Transverse colon (tissue), 4 donors: ENCODE data around the gene GRPR. TPM values are rescaled to one million over a fixed set of nuclear protein-coding genes. Genes with fewer than 3 reads are reported as not detected.

Source experiments
- DNase-seq: peaks from one replicate; pipeline ENCODE4 v3.0.0-alpha.2; 2019
- H3K27ac ChIP-seq, 4 donors: fragments of 200-600 bp; sonication (generic); 2 replicates each; pipeline ENCODE4 v1.5.1; 2016 to 2018; ENCODE audit warnings: inconsistent platforms in 4 of 4
- H3K27me3 ChIP-seq: fragments of 200-600 bp; sonication (generic); 2 replicates; pipeline ENCODE4 v1.5.1; 2017; ENCODE audit warnings: inconsistent platforms
- H3K36me3 ChIP-seq, 4 donors: fragments of 200-600 bp; sonication (generic); 2 replicates each; pipeline ENCODE4 v1.5.1; 2017 to 2019; ENCODE audit warnings: inconsistent platforms in 4 of 4
- H3K4me1 ChIP-seq, 4 donors: fragments of 200-600 bp; sonication (generic); 2 replicates each; pipeline ENCODE4 v1.5.1; 2017 to 2020; ENCODE audit warnings: inconsistent platforms in 4 of 4
- H3K4me3 ChIP-seq, 4 donors: fragments of 200-600 bp; sonication (generic); 1 replicate in 1 of 4; 2 replicates in 3 of 4; pipeline versions ENCODE4 v1.5.1 to v1.6.1; 2017 to 2019; ENCODE audit warnings: inconsistent platforms in 4 of 4
- H3K9me3 ChIP-seq, 2 donors: fragments of 200-600 bp; sonication (generic); 2 replicates each; pipeline ENCODE4 v1.5.1; 2017 to 2019; ENCODE audit warnings: inconsistent platforms in 2 of 2
- CTCF ChIP-seq, 5 experiments: fragments of 200-600 bp in 3 of 5; fragments of 450-650 bp in 2 of 5; sonication (generic) in 3 of 5; IDR thresholded peaks; 1 replicate in 2 of 5; 2 replicates in 3 of 5; pipeline ENCODE4 v1.5.1; 2016 to 2017; ENCODE audit warnings: antibody characterized with exemption in 5 of 5, inconsistent platforms in 3 of 5, mild to moderate bottlenecking in 2 of 5, moderate library complexity in 1 of 5
- EP300 ChIP-seq: sonication (generic); formaldehyde crosslinking; IDR thresholded peaks from one replicate; pipeline ENCODE4 v1.6.1; 2017; ENCODE audit warnings: antibody characterized with exemption, low read depth
- POLR2A ChIP-seq: fragments of 450-650 bp; IDR thresholded peaks from one replicate; pipeline ENCODE4 v1.6.1; 2016; ENCODE audit warnings: antibody characterized with exemption, mild to moderate bottlenecking, moderate library complexity
- POLR2AphosphoS5 ChIP-seq, 3 donors: sonication (generic); formaldehyde crosslinking; IDR thresholded peaks; one replicate each; pipeline ENCODE4 v1.6.1; 2016; ENCODE audit warnings: antibody characterized with exemption in 3 of 3
- WGBS, 2 donors: methylation state at CpG; one replicate each; pipeline ENCODE4 v1.1.5; 2018; ENCODE audit warnings: low coverage in 1 of 2; 5-methylcytosine and 5-hydroxymethylcytosine counted together
- in situ Hi-C, 4 donors: fragments of 200-750 bp; cut with MboI; loops; one replicate each; pipeline versions ENCODE4 v1.15.0 to v1.15.1; 2017; ENCODE audit warnings: low sequenced_read_pairs in 3 of 4, low pct_ligation_motif_present in 1 of 4, low pct_unique_long_range_greater_than_20kb in 1 of 4
- intact Hi-C: fragments of 100-400 bp; cut with DNase I; formaldehyde crosslinking; loops from one replicate; pipeline ENCODE4 v1.15.1; 2023; ENCODE audit warnings: low total_unique reads
- total RNA-seq, 4 donors: library from RNA; depleted of rRNA; stranded (reverse); fragments of >200 nt; gene quantifications; one replicate each; pipeline ENCODE4 v1.1.0, GENCODE V29; 2016

The GRPR gene
- total RNA-seq, 4 donors from 2014 or later = 0.16 to 0.96 TPM; not detected in 2

- TF ChIP-seq POLR2A = no peak
- no peak for TF ChIP-seq CTCF (IDR thresholded peaks at IDR 0.05)
- no peak for TF ChIP-seq EP300
- TF ChIP-seq POLR2AphosphoS5 (IDR thresholded peaks at IDR 0.05) = no peak
- Histone ChIP-seq H3K4me1 (no peaks in the 10 kb centered on the region), H3K4me3 (no peak overlapping the region), H3K27ac (no peak overlapping the region), H3K9me3 (no peaks in the 10 kb centered on the region), H3K36me3 (no peaks in the 10 kb centered on the region), H3K27me3 (no peaks in the 10 kb centered on the region)
- WGBS, 2 donors = 86% methylated on average over 2 of the region's 2 CpGs; no CpG with 5 or more reads in 1 of the 2 donors
- DNase-seq = no peak
- in situ Hi-C loops = loop anchor here in 1 of 4 donors (25.0 kb wide), 1 partner anchor 101 kb away; no protein-coding TSS in a partner anchor
- intact Hi-C loops = no loop called here
Observed at GRCh38 chrX:16136080-16136479, 12.7 kb downstream of the GRPR start.

- Histone ChIP-seq H3K4me1 (no peaks in the 10 kb centered on the region), H3K9me3 (no peaks in the 10 kb centered on the region), H3K4me3 (no peak overlapping the region), H3K36me3 (no peaks in the 10 kb centered on the region), H3K27ac (no peak overlapping the region), H3K27me3 (no peaks in the 10 kb centered on the region)
- in situ Hi-C loops = loop anchor here in 1 of 4 donors (25.0 kb wide), 1 partner anchor 100 kb away; no protein-coding TSS in a partner anchor
- DNase-seq = no peak
- intact Hi-C loops = no loop called here
- TF ChIP-seq EP300 (no peak), POLR2AphosphoS5 (IDR thresholded peaks at IDR 0.05) (no peak), POLR2A (no peak), CTCF (IDR thresholded peaks at IDR 0.05) (no peak)
Observed at GRCh38 chrX:16137416-16138107, 14.2 kb downstream of the GRPR start.

DNA sequence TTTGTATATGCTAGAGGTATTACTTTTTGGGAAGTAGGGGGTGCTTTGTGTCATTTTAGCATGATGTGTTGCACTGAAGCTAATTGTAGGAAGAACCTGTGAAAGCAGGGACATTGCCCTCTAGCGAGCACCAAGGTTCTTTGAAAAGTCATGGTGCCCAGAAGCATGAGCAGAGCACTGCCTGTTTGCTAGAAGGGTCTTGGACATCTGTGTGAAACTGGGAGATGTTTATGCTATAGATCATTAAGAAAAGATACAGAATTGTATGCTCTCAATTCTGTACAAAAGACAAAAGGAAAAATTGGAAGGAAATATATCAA lies 14.7 kb downstream of the GRPR start:
- no peaks in the 10 kb centered on the region for H3K36me3 ChIP-seq
- intact Hi-C loops (no loop called here), in situ Hi-C loops (loop anchor here in 1 of 4 donors (25.0 kb wide), 1 partner anchor 99 kb away; no protein-coding TSS in a partner anchor)
- TF ChIP-seq CTCF (IDR thresholded peaks at IDR 0.05) (no peak), POLR2AphosphoS5 (IDR thresholded peaks at IDR 0.05) (no peak), POLR2A (no peak), EP300 (no peak)
- H3K27ac ChIP-seq = no peak overlapping the region
- no peaks in the 10 kb centered on the region for H3K4me1 ChIP-seq
- H3K9me3 ChIP-seq = no peaks in the 10 kb centered on the region
- H3K27me3 ChIP-seq = no peaks in the 10 kb centered on the region
- DNase-seq = no peak
- no peak overlapping the region for H3K4me3 ChIP-seq
- 62% methylated on average over 1 of the region's 1 CpG; no CpG with 5 or more reads in 1 of the 2 donors for WGBS, 2 donors

DNA sequence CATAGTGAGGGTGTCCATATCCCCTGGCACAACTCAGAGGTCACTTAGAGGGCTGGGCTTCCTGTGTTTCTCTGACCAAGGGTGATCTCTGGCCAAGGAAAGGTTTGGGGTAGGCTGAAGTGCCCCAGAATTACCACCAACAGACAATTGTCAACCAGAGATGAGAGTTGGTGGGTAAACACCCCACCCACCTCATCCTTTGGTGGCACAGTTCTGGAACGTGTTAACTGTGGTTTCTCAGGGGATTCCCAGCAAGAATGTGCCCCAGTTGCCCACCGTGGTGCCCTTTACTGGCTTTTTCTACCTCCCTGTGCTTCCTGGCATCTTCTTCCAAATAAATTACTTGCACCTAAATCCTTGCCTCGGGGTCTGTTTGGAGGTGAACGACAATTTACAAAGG lies 17.1 kb downstream of the GRPR start:
- no peak overlapping the region for H3K27ac ChIP-seq
- no peaks in the 10 kb centered on the region for H3K36me3 ChIP-seq
- in situ Hi-C loops (loop anchor here in 1 of 4 donors (25.0 kb wide), 1 partner anchor 97 kb away; no protein-coding TSS in a partner anchor), intact Hi-C loops (no loop called here)
- H3K9me3 ChIP-seq = no peaks in the 10 kb centered on the region
- H3K4me1 ChIP-seq = no peaks in the 10 kb centered on the region
- no peak for DNase-seq
- H3K4me3 ChIP-seq = no peak overlapping the region
- no peaks in the 10 kb centered on the region for H3K27me3 ChIP-seq
- 42 to 50% methylated on average over 2 to 4 of the region's 4 CpGs for WGBS, 2 donors
- TF ChIP-seq POLR2A (no peak), EP300 (no peak), POLR2AphosphoS5 (IDR thresholded peaks at IDR 0.05) (no peak), CTCF (IDR thresholded peaks at IDR 0.05) (no peak)
